HG02623 (cell line): ENCODE results near the gene RELN.

ENCODE experiments used
- ATAC-seq: cut with Tn5 transposase; IDR thresholded peaks from one replicate; pipeline ENCODE4 v1.9.1; 2021; ENCODE audit warnings: moderate library complexity; ENCODE audit not compliant: unreplicated experiment

The RELN gene

DNA sequence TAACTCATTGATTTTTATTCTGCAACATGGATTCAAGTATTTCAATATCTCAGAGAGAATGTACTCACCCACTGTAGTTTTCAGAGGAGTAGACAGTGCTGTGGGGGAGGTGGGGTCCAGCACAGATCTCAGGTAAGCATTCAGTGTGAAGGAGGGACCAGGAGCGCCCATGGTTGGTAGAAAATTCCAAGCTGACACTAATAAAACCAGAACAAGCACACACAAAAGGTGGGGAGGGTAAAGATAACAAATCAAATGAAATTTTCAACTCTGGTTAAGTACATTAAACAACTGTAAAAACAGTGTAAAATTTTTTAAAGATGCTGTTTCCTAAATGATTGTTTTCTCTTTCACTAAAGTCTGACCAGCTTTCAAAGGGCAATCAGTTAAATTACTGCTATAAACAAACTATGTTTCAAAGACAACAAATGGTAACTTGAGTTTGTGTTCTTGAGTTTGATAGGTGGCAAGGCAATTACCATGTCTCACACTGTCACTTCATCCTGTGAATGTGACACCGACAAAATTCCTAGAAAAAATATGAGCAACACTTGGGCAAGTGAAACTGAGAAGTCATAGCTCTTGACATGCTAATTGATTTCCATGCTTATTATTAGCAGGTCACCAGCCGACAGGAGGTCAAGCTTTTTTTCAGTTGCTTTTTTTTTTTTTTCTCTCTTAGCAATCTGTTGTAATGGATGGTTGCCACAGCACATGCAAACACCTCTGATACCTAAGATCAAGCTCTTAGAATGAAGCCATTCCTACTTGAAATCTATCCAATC, 337.7 kb downstream of the RELN start:
- ATAC-seq = no peak

DNA sequence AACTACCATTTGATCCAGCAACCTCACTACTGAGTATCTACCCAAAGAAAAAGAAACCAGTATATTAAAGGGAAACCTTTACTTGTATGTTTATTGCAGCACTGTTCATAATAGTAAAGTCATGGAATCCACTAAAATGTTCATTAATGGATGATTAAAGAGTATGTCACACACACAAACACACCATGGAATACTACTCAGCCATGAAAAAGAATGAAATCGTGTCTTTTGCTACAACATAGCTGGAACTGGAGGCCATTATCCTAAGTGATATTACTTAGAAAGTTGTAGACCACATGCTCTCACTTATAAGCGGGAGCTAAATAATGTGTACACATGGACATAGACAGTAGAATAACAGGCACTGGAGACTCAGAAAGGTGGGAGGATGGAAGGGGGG, 340.4 kb downstream of the RELN start:
- no peak for ATAC-seq

DNA sequence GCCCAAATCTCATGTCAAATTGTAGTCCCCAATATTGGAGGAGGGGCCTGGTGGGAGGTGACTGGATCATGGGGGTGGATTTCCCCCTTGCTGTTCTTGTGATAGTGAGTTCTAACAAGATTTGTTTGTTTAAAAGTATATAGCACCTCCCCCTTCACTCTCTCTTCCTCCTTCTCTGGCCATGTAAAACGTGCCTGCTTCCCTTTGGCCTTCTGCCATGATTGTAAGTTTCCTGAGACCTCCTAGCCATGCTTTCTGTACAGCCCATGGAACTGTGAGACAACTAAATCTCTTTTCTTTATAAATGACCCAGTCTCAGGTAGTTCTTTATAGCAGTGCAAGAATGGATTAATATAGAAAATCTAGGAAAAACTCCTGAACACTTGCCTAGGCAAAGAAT, 341.3 kb downstream of the RELN start:
- ATAC-seq = no peak

DNA sequence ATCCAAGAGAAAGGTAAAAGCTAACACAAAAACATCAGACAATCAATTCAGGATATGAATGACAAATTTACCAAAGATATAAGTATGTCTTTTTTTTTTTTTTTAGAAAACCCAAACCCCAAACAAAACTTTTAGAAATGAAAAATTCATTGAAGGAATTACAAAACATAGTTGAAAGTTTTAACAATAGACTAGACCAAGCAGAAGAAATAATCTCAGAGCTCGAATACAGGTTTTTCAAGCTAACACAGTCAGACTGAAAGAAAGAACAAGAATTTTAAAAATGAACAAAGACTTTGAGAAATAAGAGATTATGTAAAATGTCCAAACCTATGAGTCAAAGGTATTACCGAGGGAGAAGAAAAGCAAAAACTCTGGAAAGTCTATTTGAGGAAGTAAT, 345.1 kb downstream of the RELN start:
- ATAC-seq = no peak

DNA sequence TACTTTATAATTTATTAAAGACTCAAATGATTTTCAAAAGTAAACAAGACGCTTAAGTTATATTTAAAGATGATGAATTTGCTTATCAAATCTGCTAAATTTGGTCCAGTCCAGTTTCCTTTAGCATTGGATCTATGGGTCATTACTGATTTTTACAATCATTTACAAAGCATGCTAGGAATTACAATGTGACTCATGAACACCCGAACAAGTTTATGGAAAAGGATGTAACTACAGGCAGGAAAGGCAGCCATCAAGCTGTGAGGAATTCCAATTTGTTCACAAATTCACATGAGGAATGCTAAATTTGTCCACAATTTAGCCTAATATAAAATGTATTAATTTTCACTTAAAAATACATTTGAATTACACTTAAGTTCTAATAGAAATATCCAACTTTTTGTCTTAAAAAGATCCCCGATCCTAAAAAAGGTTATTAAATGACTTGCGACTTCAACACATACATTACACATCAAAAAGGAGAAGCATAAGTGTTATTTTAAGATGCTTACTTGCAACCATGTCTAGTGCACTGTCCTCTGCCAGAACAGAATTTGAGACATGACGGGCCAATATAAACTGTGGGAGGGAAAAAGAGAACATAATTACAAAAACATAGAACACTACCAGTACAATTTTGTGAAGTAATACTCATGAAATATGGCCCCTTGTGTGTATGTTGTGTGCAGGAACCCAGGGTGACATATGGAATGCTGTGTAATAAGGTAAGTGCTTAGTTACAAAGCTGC, 349.3 kb downstream of the RELN start:
- no peak for ATAC-seq

DNA sequence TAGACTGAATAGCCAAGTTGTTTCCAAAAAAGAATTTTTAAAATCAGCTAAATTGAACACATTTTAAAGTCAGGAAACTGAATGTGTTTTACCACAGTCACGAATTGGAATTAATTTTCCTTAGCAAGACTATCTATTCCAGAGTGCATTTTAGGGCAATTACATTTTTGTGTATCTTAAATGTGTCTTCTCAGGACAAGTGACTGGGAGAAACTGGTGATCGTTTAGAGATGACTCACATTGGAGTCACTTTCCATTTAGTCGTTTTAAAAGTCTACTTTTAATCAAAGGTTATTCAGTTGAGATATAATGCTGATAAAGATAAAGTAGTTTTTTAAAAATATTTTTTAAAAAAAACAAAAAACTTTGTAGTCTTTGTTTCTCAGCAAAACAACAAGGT, 351.7 kb downstream of the RELN start:
- ATAC-seq = no peak

DNA sequence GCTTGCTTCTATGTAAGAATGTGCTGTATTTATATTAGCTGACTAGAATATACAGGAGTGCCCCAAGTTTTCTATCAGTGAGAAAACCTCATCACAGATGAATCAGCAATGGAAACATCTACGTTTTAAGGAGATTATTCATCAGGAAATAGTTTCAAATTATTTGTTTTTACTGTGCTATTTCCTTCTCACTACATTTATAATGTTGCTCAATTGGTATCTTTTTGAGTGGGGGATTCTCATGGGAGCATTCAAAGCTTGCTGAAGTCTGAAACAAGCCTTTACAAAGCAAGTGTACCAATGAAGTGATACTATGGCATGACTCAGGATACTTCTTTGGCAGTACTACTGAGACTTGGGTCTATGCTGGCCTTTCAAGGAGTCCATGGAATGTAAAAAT, 352.4 kb downstream of the RELN start:
- ATAC-seq = no peak

DNA sequence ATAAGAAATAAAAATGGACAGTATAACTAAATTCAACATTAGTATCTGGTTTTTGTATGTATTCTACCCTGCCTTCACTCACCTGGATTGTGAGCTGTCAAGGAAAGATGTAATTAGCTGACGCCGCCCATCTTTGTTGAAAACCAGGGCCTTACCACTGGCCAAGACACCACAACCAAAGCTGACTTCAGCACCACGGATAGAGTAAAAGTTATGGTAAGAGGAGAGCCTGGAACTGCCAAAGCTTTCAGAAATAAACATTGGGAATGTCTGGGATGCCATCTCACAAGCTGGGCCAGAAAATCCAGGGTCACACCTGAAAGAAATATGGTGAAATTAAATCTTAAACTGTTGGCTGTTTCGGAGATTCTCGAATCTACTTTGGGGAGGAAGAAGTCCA, 353.3 kb downstream of the RELN start:
- no peak for ATAC-seq

DNA sequence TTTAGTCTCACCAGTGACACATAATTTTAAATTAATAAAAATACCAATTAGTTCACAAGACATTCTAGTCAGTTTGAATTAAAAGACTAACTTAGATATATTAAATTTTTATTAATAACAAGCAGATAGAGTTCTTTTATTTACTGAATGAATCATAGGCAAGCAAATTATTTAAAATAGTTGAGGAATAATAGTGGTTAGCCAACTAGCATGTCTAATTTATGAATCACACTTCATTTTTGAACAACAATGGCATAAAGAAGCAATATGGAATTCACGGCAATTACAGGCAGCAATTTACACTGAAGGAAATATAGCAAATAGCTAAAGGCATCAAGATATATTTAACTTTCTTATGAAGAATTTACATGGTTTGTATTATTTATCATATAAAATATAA, 356.5 kb downstream of the RELN start:
- no peak for ATAC-seq

DNA sequence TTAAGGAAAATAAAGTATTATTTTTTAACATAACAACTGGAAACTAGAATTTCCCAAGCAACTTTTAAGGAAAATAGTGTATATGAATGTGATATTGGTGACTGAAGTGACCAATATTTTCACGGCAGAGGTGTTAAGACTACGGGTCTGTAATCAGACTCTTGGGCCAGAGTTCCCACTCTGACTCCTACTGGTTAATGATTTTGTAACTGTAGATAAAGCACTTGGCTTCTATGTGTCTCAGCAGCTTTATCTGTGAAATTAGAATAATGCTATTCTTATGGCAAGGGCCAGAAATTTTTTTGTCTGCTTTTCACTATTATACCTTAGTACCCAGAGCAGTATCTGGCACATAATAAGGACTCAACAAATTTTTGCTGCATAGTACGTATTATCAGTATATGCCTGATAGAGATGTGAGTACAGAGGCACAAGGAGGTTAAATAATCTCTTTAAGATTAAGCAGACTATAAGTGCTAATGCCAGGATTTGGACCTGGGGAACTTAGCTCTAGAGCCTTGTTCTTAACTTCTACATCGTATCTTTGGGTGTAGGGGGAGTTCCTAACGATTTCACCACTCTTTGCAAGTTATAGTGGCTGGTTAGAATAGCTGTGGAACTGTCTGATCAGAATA, 357.3 kb downstream of the RELN start:
- ATAC-seq = no peak

DNA sequence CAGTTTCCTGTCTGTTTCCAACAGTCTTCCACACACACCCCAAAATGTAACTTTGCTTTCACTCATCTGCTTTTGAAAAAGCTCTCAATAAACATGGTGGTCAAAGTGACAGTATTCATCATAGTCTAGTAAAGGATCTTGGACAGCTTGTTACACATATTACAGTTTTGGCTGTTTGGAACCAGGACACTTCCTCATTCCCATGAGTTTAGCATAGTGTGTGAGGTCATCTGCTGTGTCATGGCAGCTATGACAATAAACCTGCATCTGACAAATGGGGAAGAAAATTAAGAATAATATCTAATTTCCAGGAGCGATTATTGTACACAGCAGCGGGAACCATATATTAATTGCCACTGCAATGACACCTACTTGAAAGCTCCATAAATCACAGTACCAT, 359.1 kb downstream of the RELN start:
- ATAC-seq = no peak

DNA sequence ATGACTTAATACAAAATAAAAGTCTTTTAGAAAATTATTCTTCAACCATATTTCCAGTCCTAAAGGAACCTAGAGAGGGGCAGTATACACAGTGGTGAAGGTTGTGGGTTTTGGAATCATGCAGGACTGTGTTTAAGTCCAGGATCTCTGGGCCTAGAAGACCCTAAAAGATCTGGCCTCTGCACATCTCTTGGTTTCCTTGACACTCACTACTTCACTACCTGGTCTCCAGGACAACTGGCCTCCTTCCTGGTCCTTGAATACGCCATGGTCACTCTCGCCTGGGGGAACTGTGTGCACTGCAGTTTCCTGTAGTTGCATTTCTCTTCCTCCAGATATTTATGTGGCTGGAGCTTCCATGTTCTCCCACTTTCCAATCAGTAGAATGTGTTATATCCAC, 360.7 kb downstream of the RELN start:
- no peak for ATAC-seq

DNA sequence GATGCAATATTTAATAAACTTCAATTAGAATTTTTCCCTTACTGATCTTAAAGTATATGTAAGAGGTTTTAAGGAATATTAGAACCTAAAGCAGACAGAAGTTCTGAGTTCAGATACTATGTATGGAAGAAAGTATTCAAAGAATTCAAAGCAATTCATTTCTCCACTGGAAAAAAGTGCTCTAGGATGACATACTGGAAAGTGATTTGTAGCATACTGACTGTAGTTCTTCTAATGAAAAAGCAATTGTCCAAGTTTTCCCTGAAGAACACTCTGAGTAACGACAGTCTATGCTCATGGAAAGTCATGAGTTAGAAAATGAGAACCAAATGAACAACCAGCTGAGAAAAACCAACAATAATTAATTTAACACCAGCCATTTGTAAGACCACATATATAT, 362.7 kb downstream of the RELN start:
- ATAC-seq = no peak

DNA sequence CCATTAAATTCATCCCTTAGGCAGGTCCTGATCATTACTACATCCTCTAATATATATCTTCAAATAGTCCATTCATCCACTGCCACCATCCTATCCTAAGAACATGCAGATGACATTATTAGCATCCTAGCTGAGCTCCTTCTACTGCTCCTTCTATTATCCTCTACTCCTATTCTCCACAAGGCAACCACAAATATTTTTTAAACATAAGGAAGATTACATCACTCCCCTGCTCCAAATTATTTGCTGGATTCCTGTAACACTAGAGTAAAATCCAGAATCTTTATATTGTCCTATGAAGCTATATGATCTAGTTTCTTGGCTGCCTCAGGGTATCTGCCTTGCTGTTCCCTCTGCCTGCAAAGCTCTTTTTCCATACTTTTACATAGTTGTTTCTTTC, 367.2 kb downstream of the RELN start:
- ATAC-seq = no peak

DNA sequence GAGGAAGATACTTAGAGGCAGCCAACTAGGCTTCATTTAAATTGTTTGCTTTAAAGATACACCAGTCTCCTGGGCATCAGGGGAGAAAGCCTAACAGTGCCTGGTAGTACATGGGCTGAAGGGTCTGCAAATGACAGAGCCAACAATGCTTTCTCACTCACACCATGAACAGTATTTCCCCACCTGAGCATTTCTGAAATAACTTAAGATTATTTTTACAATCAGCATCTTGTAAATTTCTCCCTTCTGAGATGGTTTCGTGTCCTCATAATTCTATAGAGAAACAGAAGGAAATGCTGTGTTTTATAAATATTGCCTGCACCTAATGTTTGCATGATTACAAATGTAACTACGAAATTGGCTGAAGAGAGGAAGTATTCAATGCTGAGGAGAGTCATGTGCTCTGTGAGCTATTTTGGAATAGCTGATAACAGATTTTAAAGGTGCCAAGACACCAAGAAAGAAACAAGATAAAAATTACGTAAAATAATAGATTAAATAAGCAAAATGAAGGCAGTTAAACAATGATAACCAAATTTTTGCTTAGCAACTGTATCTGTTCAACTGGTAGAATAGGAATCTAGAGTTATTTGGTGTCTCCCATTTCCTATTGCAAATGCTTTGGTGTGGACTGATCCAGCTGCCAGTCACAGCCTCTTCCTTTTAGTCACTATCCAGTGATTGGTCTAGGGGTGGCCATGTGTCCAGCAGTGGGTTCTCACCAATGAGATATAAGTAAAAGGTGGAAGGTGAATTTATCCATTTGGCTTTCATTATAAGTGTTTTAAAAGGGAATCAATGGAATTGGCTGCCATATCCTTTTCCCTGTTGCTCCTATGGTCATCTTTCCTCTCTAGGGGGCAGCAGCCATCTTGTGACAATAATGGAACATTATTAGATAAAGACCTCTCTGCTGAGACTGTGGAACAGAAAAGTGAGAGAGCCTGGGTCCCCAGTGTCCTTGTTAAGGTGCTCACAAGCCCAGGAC, 375.5 kb downstream of the RELN start:
- ATAC-seq = no peak

DNA sequence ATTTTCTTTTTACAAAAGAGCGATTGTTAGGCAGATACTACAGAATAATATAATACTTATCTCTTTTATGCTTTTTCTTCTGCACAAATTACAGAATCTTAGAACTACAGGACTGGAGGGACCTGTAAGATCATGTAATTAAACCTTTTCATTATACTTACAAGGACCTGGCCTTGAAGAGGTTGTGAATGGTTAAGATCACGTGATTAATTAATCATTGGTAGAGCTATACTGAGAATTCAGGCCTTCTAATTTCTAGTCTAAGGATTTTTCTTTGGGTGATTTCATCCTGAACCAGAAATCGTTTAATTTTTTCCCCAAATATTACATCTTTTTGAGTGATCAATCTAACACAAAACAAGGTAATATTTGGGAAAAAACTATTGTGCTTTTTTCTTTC, 379.7 kb downstream of the RELN start:
- no peak for ATAC-seq

DNA sequence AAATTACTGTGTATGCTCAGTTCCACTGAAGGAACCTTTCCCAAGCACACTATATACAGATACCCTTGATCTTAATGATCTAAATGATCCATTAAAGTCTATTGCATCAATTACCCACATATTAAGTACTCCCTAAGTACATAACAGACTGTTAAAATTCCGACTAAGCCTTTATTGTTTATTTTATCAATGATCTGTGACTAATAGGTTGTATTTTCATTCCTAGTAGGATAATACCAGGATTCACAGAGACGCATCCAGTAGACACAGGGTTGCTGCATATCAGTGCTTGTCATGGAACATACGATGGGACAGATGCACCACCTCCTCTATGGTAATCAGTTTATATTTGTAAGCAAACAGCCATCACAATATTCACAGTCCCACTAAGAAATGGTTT, 383.8 kb downstream of the RELN start:
- ATAC-seq = no peak

DNA sequence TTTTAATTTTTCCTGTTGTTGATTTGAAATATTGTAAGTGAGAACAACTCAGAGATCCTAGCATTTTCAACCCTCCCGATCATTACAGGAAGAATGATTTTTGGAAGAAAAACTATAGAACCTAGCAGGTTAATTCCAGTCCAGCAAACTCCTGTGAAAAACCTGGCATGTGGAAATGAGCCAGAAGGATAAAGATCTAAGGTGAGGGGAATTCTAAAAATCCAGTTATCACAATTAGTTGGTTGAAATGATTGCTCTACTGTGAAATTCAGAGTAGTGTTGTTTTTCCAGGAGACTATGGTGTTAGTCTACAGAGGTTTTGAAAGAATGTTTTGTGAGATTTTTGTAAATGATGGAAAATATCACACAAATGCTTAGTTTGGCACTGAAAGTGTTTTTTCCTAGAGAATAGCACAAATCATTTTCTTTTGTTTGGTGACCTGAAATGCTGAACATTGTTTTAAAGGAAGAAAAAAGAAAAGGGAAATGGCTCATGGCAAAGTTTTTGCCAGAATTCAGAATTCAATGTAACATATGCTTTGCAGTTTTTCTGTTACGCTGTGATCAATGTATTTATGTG, 391.0 kb downstream of the RELN start:
- ATAC-seq = no peak

DNA sequence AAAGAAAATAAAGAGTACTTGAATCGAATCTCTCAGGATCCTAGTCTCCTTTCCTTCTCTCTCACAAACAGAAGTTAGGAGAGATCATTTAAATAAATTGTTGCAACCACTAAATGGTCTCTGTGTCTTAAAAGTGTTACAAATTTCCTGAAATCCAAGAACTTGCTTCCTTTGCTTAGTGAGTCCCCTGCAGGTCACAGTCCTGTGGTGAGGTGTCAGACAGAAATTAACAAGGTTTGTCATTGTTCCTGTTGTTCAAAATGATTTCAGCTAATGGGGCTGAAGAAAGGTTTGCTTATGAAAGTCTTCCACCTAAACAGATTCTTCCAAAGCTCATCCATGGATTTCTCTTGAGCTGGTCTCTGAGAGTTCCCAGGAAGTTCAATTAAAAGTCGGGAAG, 391.9 kb downstream of the RELN start:
- no peak for ATAC-seq

DNA sequence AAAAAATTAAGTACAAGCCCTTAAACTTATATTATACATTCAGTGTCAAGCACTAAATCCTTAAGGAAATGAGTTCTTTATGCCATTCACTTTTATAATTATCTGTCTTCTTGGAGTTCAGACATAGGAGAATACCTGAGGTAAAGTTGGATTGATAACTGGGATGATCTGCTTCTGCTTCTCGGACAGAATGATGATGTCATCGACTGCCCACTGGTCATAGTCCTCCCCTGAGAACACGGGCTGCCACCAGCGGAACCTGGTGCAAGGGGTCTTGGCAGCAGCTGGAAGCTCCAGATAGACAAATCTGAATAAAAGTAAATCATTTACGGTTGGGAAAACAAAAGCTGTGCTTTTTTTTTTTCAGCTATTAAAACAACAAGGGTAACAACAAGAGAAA, 395.3 kb downstream of the RELN start:
- no peak for ATAC-seq

DNA sequence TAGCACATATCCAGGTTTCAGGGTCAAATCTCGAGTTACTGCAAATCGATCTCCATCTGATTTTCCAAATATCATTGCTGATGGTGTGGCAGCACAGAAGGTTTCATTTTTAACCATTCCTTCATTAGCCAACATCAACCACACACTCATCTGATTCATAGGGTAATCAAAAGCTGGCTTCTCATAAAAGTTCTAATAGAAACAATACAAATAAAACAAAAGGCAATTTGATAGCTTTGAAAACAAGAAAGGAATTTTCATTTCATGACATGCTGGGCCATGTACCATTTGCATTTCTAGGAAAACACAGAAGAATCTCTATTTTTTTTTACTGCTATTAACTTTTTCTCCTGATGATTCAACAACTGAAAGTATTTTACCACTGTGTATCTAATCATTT, 395.8 kb downstream of the RELN start:
- ATAC-seq = no peak
